Measurements from ENCODE around the gene ESRRA.
A peak's percentile ranks its signal among the peaks of the same experiment; 100 is the strongest.
"Not testable (repeated sequence)": the region's sequence is repeated elsewhere in the genome, so short reads cannot be mapped to it uniquely, and the experiment has no call there.

The ESRRA gene

DNA sequence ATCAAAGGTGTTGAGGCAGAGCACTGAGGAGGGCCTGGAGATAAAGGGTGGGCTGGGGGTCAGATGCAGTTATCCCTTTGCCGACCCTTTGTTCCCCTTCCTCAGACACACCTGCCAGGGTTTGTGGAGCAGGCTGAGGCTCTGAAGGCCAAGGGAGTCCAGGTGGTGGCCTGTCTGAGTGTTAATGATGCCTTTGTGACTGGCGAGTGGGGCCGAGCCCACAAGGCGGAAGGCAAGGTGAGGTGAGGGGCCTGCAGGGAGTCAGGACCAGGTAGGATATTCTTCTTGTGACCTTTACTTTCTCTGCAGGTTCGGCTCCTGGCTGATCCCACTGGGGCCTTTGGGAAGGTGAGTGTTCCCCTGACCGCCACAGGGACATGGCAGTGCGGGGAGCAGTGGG lies 15.2 kb downstream of the ESRRA start:
- no peak overlapping the region for H3K4me3 ChIP-seq (ENCODE audit: low read length)
- no peak for DNase-seq (ENCODE audit: low read depth, low spot score)

DNA sequence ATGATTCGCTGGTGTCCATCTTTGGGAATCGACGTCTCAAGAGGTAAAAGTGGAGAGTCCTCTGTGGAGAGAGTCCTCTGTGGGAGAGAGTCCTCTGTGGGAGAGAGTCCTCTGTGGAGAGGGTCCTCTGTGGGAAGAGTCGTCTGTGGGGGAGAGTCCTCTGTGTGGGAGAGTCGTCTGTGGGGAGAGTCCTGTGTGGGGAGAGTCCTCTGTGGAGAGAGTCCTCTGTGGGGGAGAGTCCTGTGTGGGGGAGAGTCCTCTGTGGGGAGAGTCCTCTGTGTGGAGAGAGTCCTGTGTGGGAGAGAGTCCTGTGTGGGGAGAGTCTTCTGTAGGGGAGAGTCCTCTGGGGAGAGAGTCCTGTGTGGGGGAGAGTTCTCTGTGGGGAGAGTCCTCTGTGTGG lies 15.7 kb downstream of the ESRRA start:
- no peak for DNase-seq (ENCODE audit: low read depth, low spot score)

DNA sequence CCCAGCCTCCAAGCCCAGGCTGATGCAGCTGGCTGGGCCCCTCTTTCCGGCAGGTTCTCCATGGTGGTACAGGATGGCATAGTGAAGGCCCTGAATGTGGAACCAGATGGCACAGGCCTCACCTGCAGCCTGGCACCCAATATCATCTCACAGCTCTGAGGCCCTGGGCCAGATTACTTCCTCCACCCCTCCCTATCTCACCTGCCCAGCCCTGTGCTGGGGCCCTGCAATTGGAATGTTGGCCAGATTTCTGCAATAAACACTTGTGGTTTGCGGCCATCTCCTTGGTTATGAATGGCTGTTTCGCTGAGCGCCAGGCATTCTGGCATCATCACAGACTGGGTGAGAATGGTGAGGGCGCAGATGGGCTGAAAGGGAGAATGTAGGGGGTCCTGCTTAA lies 16.2 kb downstream of the ESRRA start:
- no peak overlapping the region for H3K4me3 ChIP-seq (ENCODE audit: low read length)
- no peak for DNase-seq (ENCODE audit: low read depth, low spot score)

More for the DNA sequence above, 15.7 kb downstream of the ESRRA start:
- H3K4me3 ChIP-seq (ENCODE audit: low read length): no peak overlapping the region

DNA sequence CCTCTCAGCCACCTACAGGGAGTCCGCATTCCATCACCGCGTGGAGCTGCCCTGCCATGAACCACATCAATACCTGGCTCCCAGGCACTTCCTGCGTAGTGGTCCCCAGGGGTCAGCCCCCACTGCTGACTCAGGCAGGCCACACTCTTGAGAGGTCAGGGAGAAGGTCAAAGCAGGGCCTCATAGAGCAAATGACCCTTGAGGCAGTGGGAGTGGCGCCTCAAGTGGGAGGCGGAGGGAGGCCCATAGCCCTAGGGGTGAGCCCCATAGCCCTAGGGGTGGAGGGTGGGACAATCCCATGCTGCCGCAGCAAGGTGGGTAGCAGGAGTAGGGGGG lies 17.6 kb downstream of the ESRRA start:
- no peak overlapping the region for H3K4me3 ChIP-seq (ENCODE audit: low read length)
- no peak for DNase-seq (ENCODE audit: low read depth, low spot score)

DNA sequence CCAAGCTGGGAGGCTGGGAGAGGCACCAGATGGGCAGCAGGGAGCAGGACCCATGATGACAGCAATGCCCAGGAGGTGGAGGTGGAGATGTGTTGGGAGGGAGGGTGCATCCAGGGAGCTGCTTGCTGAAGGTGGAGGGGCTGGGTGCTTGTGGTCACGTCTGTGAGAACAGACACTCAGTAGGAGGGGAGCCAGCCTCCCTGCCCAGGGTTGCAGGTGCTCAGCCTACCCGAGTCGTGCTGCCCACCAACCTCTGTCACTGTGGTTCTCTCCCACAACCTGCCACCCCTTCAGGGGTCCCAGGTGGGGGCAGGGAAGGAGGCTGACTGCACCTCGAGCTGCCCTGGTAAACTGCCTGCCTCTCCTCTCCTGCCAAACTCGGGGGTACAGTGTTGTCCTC lies 18.0 kb downstream of the ESRRA start:
- peak; percentile 70 for DNase-seq (ENCODE audit: low read depth, low spot score)
- H3K4me3 ChIP-seq (ENCODE audit: low read length): peak overlapping the region; percentile 5; the same call in 1 of the 2 replicates

DNA sequence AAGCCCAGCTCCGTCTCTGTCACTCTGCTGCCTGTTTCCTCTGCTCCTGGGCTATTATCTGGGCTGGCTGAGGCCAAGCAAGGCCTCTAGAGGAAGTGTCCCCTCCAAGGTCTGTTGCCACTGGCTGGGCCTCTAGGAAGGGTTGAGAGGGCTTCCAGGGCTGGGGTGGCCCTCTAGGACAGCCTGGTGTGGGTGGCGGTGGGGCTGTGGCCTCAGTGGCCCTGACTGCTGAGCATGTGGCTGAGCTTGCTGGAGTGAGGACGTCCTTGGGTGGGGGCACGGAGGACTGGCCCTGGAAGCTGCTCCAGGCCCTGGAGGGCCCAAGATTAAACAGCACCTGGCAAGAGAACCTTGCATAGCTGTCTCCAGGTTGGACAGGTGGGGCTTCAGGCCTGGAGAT lies 18.7 kb downstream of the ESRRA start:
- not testable (repeated sequence) for H3K4me3 ChIP-seq (ENCODE audit: low read length); DNase-seq (ENCODE audit: low read depth, low spot score)

DNA sequence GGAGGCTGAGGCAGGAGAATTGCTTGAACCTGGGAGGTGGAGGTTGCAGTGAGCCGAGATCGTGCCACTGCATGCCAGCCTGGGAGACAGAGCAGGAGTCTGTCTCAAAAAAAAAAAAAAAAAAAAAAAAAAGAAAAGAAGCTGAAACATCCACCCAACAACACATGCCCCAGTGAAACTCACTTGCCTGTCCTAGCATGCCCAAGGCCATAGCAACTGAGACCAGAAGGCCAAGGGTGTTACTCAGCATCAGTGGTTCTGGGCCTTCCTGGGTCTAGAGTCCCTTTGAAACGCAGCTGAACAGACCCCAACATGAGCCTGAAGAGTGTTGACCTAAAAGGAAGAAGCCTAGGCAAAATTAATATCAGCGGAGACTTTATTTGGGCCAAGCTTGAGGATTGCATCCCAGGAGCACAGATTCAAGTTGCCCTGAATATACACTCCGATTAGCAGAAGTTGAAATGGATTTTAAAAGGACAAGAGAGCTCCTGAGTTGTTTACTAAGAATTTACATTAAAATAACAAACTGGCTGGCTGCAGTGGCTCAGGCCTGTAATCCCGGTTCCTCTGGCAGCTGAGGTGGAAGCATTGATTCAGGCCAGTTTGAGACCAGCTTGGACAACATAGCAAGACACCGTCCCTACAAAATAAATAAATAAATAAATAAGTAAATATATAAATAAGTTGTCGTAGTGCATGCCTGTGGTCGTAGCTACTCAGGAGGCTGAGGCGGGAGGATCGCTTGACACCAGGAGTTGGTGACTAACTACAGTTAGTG lies 19.6 kb downstream of the ESRRA start:
- H3K4me3 ChIP-seq (ENCODE audit: low read length): no peak overlapping the region
- no peak for DNase-seq (ENCODE audit: low read depth, low spot score)

DNA sequence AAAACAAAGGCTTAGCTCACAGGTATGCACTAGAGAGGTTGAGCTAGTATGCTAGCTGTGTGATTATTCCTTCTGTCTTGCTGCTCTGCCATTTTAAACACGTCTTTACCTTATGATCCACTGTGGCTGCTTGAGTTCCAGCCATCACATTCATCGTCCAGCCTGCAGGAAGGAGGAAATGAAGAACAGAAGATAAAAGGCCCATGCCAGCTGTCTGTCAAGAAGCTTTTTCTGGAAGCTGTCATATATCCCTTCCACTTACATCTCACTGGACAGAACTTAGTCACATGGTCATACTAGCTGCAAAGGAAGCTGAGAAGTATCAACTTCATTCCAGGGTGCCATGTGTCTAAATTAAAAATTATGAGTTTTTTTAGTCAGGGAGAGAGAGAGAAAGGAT lies 22.1 kb downstream of the ESRRA start:
- no peak for DNase-seq (ENCODE audit: low read depth, low spot score)
- no peak overlapping the region for H3K4me3 ChIP-seq (ENCODE audit: low read length)

DNA sequence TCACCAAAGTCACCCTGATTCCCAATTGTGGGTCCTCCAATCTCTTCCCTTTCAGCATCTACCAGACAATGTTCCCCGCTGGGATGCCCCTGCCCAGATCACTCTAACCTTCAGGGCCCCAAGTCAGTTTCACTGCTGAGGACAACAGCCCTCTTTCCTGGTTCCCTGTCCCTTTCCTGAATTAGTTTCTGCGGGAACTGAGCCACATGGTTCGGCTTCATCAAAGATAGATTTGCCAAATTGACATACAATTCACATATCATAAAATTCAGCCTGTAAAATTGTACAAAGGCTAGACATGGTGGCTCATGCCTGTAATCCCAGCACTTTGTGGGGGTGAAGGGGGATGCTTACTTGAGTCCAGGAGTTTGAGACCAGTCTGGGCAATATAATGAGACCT lies 22.7 kb downstream of the ESRRA start:
- H3K4me3 ChIP-seq (ENCODE audit: low read length): no peak overlapping the region
- DNase-seq (ENCODE audit: low read depth, low spot score): no peak

DNA sequence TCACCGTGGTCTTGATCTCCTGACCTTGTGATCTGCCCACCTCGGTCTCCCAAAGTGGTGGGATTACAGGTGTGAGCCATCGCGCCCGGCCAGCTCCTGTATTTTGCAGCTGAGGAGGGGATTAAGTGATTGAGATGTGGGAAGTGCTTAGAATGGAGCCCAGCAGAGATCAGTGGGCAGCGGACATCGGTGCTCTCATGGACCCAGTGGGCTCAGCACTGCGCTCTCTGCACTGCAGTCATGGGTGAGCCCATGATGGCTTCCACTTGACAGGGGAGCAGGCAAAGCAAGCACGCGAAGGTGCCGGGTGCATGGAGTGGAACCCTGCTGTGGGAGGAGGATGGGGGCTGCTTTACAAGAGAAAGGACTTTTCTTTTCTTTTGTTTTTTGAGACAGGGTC lies 25.6 kb downstream of the ESRRA start:
- no peak overlapping the region for H3K4me3 ChIP-seq (ENCODE audit: low read length)
- DNase-seq (ENCODE audit: low read depth, low spot score): no peak

DNA sequence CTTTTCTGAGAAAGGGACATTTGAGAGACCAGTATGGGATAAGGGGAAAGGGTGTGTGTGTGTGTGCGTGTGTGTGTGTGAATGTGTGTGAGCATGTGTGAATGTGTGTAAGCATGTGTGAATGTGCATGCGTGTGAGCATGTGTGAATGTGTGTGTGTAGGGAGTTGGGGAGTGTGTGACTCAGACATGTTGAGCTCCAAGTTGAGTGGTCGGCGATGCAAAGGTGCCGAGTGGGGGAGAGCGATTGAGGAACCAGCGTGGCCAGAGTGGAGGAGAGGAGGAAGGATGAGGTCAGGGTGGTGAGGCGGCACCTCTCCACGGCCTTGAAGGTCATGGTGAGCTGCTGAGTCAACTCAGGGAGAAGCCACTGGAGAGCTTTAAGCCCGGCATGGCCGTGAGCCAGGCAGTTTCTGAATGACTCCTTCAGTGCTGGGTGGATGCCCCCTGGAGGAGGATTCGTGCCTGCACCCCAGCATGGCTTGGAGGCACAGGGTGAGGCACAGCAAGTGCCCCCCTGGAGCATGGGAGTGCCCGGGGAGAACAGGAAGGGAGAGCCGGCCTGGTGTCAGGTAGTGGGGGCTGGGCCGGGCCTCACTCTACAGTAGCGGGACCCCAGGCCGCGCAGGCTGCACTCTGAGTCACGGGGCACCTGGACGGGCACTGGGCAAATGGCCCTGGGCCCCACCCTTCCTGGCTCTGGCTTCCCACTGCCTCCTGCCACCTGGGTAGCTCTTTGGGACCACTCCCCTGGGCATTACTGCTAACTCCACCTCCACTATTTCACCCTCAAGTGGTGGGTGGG lies 26.4 kb downstream of the ESRRA start:
- peak; percentile 51 for DNase-seq (ENCODE audit: low read depth, low spot score)
- no peak overlapping the region for H3K4me3 ChIP-seq (ENCODE audit: low read length)

DNA sequence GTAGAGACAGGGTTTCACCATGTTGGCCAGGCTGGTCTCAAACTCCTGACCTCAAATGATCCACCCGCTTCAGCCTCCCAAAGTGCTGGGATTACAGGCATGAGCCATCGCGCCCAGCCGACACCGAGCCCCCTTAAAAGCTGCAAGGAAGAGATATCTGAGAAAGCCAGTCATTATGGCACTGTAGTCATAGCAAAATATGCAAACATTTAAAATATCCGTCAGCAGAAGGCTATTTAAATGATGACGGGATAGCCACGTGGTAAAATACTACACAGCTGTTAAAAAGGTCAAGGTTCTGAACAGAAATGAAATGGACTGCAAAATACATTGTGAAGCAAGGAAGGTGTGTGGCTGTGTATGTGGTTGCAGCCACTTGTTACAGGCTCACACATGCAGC lies 28.2 kb downstream of the ESRRA start:
- DNase-seq (ENCODE audit: low read depth, low spot score): no peak

DNA sequence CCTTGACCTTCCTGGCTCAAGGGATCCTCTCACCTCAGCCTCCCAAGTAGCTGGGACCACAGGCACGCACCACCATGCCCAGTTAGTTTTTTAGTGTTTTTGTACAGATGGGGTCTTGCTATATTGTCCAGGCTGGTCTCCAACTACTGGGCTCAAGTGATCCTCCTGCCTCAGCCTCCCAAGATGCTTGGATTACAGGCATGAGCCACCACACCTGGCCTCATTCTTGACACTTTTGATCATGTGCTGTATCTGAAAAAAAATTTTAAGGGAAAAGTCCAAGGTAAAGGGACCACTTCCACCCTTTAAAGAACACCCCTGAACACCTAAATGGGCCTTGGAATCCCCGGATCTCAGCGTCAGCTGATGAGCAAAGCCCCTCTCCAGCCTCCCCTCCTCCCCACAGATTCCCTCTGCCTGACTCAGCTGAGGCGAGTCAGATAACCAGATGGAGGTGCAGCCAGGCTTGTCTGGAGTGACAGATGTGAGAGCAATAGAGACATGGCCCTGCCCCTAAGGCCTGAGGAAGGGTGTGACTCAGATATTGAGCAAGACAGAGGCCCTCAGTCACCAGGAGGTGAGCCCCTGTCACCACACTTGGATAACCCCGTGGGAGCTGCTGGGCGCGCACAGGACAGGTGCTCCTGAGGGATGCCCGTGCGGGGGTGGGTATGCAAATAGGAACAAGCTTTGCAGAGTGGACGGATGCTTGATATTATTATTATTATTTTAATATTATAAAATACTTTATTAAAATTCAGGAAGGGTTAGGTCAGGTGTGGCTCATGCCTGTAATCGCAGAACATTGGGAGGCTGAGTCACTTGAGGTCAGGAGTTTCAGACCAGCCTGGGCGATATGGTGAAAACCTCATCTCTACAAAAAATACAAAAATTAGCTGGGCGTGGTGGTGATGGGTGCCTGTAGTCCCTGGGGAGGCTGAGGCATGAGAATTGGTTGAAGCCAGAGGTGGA lies 29.7 kb downstream of the ESRRA start:
- DNase-seq (ENCODE audit: low read depth, low spot score): no peak
- H3K4me3 ChIP-seq (ENCODE audit: low read length): no peak overlapping the region

More for the DNA sequence above, 28.2 kb downstream of the ESRRA start:
- H3K4me3 ChIP-seq (ENCODE audit: low read length): no peak overlapping the region

DNA sequence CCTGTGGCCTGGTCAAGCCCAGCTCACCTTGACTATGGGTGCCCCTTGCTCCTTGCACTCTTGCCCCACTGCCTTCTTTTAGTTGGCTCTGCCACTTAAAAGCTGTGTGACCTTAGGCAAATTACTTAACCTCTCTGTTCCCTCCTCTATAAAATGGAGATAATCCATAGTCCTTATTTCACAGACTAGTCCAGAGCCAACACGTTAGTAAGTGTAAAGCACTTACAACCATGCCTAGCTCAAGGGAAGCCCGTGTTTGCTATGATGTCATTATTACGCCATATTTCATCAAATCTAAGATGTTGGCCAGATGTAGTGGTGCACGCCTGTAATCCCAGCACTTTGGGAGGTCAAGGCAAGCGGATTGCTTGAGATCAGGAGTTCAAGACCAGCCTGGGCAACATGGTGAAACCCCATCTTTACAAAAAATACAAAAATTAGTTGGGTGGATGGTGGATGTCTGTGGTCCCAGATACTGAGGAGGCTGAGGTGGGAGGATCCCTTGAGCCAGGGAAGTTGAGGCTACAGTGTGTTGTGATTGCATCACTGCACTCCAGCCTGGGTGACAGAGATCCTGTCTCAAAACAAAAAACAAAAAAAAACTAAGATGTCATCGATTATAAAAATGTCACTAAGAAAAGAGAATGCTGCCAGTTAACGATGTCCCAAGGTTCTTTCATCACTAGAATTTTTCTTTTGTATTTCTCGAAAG lies 32.4 kb downstream of the ESRRA start:
- no peak for DNase-seq (ENCODE audit: low read depth, low spot score)
- no peak overlapping the region for H3K4me3 ChIP-seq (ENCODE audit: low read length)

DNA sequence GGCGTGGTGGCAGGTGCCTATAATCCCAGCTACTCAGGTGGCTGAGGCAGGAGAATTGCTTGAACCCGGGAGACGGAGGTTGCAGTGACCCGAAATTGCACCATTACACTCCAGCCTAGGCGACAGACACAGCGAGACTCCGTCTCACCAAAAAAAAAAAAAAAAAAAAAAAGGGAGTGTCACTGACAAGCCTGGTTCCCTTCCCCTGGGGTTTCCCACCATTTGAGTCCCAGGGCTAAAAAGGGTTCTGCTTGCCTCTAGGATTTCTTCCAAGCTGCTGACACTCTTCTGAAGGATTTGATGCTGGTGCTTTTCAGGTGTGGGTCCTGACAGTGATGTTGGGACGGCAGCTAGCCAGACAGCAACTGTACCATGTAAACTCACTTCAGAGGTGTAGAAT lies 33.4 kb downstream of the ESRRA start:
- no peak for DNase-seq (ENCODE audit: low read depth, low spot score)
- H3K4me3 ChIP-seq (ENCODE audit: low read length): no peak overlapping the region

DNA sequence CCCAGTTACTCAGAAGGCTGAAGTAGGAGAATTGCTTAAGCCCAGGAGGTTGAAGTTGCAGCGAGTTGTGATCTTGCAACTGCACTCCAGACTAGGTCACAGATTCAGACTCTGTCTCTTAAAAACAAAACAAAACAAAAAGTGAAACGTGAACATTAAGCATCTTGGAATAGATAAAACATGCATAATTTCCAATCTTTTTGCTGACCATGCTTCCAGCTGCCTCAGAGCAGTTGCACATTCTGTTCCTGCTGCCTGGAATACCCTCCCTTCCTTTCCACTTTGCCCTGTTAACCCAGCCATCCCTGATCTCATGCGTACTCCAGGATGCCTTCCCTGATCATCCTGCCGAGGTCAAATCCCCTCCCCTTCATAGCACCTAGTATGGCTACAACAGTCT lies 34.0 kb downstream of the ESRRA start:
- DNase-seq (ENCODE audit: low read depth, low spot score): no peak
- peak overlapping the region; percentile 48 for H3K4me3 ChIP-seq (ENCODE audit: low read length)

DNA sequence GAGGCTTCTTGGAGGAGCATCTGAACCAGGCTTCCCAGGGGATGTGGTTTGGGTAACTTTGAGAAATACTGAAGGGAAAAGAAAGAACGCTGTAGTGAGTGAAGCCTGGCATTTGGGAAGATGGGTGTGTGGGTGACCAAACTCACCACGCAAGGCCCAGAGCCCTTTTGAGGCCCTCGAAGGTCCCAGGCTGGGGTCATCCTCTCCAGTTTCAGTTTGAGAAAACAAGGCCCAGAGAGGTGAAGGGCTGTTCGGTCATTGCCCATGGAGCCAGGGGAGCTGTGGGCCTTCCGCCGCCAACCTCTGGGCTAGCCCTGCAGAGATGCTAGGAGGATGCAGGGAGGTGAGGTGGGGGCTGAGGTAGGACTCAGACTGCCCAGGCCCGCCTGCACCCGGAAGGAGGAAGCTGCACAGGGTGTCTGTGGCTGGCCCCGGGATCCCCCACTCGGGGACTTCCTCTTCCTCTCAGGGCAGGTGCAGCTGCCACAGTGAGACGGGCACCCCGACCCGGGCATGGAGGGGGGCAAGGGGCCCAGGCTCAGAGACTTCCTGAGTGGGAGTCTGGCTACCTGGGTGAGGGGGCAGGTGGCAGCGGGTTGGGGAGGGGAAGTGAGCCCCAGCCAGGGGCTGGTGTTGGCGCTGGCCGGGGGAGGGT lies 34.6 kb downstream of the ESRRA start, which contains the start of gene CCDC88B:
CCDC88B (plus strand) TSS at position 451 of the 655 bp plus-strand sequence; CDS start at position 514, 63 bp downstream.
- DNase-seq (ENCODE audit: low read depth, low spot score): peak; percentile 70

DNA sequence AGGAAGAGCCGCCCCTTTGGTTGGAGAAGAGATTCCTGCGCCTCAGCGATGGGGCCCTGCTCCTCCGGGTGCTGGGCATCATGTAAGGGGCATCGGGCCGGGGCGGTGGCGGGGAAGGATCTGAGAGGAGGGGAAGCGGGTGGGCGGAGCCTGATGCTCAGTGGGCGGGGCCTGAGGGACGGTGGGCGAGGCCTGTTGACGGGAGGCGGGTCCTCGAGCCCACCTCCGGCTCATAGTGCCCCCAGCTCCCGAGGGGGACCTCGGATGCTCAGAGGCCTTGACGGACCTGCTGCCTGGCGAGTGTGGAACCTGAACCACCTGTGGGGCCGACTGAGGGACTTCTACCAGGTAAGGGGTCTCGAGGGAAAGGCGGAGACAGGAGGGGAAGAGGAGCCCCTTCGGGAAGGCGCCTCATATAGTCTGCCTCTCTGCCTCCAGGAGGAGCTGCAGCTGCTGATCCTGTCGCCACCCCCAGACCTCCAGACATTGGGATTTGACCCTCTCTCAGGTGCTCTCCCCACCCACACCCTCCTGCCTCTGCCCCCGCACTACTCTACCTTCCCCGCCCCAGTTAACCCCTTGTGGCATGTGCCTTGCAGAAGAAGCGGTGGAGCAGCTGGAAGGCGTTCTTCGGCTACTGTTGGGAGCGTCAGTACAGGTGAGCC lies 35.5 kb downstream of the ESRRA start:
- DNase-seq (ENCODE audit: low read depth, low spot score): no peak

More for the DNA sequence above, 34.6 kb downstream of the ESRRA start, which contains the start of gene CCDC88B:
- H3K4me3 ChIP-seq (ENCODE audit: low read length): peak within 1 kb of the TSS; percentile 48

More for the DNA sequence above, 35.5 kb downstream of the ESRRA start:
- peak overlapping the region; percentile 48 for H3K4me3 ChIP-seq (ENCODE audit: low read length)

Data from Jurkat, Clone E6-1 (cell line).